NB4 (cell line): ENCODE results near the gene ELAPOR1.

Experiments used
- DNase-seq: peaks from one replicate; pipeline ENCODE4 v3.0.0; 2010; ENCODE audit warnings: low read depth
- H3K4me3 ChIP-seq: one replicate; pipeline ENCODE4 v1.5.1; 2011; ENCODE audit warnings: mild to moderate bottlenecking, low read depth, low read length, moderate library complexity
- MAX ChIP-seq: IDR thresholded peaks from 2 replicates; pipeline ENCODE4 v1.6.1; 2011; ENCODE audit warnings: low read depth, low read length
- MYC ChIP-seq: IDR thresholded peaks from 2 replicates; pipeline ENCODE4 v1.6.1; 2011; ENCODE audit warnings: low read depth, low read length
- POLR2A ChIP-seq: IDR thresholded peaks from 2 replicates; pipeline ENCODE4 v1.6.1; 2011; ENCODE audit warnings: mild to moderate bottlenecking; ENCODE audit not compliant: insufficient read length; ENCODE audit errors: extremely low read depth
- TF ChIP-seq, protein P1 (sequence below): IDR thresholded peaks from one replicate; pipeline ENCODE4 v1.5.1; 2012; ENCODE audit warnings: low read depth, low read length

ELAPOR1 gene

GRCh38 chr1:109118089-109118488 lies 4.2 kb downstream of the ELAPOR1 start:
- no peak for TF ChIP-seq MAX
- TF ChIP-seq MYC = no peak
- TF ChIP-seq POLR2A = no peak
- TF ChIP-seq, protein P1, sequence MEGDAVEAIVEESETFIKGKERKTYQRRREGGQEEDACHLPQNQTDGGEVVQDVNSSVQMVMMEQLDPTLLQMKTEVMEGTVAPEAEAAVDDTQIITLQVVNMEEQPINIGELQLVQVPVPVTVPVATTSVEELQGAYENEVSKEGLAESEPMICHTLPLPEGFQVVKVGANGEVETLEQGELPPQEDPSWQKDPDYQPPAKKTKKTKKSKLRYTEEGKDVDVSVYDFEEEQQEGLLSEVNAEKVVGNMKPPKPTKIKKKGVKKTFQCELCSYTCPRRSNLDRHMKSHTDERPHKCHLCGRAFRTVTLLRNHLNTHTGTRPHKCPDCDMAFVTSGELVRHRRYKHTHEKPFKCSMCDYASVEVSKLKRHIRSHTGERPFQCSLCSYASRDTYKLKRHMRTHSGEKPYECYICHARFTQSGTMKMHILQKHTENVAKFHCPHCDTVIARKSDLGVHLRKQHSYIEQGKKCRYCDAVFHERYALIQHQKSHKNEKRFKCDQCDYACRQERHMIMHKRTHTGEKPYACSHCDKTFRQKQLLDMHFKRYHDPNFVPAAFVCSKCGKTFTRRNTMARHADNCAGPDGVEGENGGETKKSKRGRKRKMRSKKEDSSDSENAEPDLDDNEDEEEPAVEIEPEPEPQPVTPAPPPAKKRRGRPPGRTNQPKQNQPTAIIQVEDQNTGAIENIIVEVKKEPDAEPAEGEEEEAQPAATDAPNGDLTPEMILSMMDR = no peak
- DNase-seq = no peak
- H3K4me3 ChIP-seq = no peak overlapping the region

- H3K4me3 ChIP-seq = no peak overlapping the region
- DNase-seq = no peak
- TF ChIP-seq MYC = no peak
- TF ChIP-seq MAX = no peak
- TF ChIP-seq, protein P1 = no peak
- no peak for TF ChIP-seq POLR2A
Measured at GRCh38 chr1:109120356-109120755, 6.4 kb downstream of the ELAPOR1 start.

GRCh38 chr1:109131059-109131458 lies 17.1 kb downstream of the ELAPOR1 start:
- TF ChIP-seq MYC (no peak), POLR2A (no peak), MAX (no peak)
- TF ChIP-seq, protein P1 = no peak
- DNase-seq = no peak
- no peak overlapping the region for H3K4me3 ChIP-seq

DNA sequence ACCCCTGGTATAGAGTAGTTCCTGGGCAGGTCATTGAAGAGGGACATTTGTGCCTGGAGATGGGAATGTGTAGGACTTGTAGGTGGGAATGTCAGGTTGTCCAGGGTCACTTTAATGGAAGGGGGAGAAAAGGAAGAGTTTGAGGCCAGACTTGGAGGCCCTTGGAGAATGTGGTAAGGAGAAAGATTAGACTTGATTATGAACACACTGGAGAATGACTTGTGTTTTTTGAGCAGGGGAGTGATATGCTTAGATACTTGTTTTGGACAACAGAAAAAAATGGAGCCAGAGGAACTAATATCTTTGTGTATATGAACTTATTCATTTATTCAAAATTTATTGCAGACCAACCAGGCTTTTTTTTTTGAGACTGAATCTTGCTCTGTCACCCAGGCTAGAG lies 17.9 kb downstream of the ELAPOR1 start:
- TF ChIP-seq MAX (no peak), MYC (no peak), POLR2A (no peak)
- TF ChIP-seq, protein P1 = no peak
- no peak for DNase-seq
- no peak overlapping the region for H3K4me3 ChIP-seq

GRCh38 chr1:109133002-109133706 lies 19.2 kb downstream of the ELAPOR1 start:
- no peak overlapping the region for H3K4me3 ChIP-seq
- TF ChIP-seq, protein P1 = no peak
- TF ChIP-seq MAX (no peak), MYC (no peak), POLR2A (no peak)
- DNase-seq = peak; percentile 37
